IgD-negative memory B cell (primary cell): Measurements from ENCODE around the gene CHODL. TPM values are rescaled to one million over a fixed set of nuclear protein-coding genes. Genes with fewer than 3 reads are reported as not detected.

Experiments
- H3K27ac Mint-ChIP-seq, 3 donors: one replicate each; pipeline ENCODE4 v1.8.0; 2020 to 2022; ENCODE audit warnings: mild to moderate bottlenecking in 3 of 3, mixed read lengths in 3 of 3, moderate library complexity in 1 of 3
- H3K27me3 Mint-ChIP-seq: one replicate; pipeline ENCODE4 v1.8.0; 2021; ENCODE audit warnings: mixed read lengths
- H3K36me3 Mint-ChIP-seq: one replicate; pipeline ENCODE4 v1.8.0; 2020; ENCODE audit warnings: mild to moderate bottlenecking, mixed read lengths
- H3K4me1 Mint-ChIP-seq, 3 donors: one replicate each; pipeline ENCODE4 v1.8.0; 2020 to 2022; ENCODE audit warnings: mixed read lengths in 3 of 3, mild to moderate bottlenecking in 1 of 3
- H3K4me3 Mint-ChIP-seq, 4 donors: one replicate each; pipeline ENCODE4 v1.8.0; 2020 to 2022; ENCODE audit warnings: mild to moderate bottlenecking in 4 of 4, mixed read lengths in 4 of 4, moderate library complexity in 3 of 4
- H3K9me3 Mint-ChIP-seq, 3 donors: one replicate each; pipeline ENCODE4 v1.8.0; 2020 to 2021; ENCODE audit warnings: mixed read lengths in 3 of 3, mild to moderate bottlenecking in 1 of 3
- polyA plus RNA-seq: library from polyadenylated mRNA; unstranded; fragments of 300-500 nt; fragmentation: Illumina TruSeq; gene quantifications from one replicate; pipeline ENCODE4 v1.2.3, GENCODE V29; 2021

The CHODL gene, protein sequence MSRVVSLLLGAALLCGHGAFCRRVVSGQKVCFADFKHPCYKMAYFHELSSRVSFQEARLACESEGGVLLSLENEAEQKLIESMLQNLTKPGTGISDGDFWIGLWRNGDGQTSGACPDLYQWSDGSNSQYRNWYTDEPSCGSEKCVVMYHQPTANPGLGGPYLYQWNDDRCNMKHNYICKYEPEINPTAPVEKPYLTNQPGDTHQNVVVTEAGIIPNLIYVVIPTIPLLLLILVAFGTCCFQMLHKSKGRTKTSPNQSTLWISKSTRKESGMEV
- polyA plus RNA-seq: 0.21 TPM

DNA sequence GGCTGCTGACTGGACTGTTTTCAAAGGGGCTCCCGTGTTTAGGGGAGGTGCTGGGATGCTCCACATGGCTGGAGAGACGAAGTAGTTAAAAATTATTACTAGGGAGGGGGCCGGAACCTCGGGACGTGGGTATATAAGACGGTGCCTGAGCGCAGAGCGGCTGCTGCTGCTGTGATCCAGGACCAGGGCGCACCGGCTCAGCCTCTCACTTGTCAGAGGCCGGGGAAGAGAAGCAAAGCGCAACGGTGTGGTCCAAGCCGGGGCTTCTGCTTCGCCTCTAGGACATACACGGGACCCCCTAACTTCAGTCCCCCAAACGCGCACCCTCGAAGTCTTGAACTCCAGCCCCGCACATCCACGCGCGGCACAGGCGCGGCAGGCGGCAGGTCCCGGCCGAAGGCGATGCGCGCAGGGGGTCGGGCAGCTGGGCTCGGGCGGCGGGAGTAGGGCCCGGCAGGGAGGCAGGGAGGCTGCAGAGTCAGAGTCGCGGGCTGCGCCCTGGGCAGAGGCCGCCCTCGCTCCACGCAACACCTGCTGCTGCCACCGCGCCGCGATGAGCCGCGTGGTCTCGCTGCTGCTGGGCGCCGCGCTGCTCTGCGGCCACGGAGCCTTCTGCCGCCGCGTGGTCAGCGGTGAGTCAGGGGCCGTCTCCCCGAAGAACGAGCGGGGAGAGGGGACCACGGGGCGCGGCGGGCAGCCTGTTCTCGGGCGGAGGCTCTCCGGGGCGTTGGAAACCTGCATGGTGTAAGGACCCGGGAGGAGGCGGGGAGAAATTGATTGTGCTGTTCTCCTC, at the start of gene CHODL:
TSS of gene CHODL (plus strand) at position 163 of the 793 bp plus-strand sequence. CDS start at position 554, 391 bp downstream.
- Mint-ChIP-seq H3K27ac (no peak within 1 kb of the TSS), H3K27me3 (peaks cover 11% of the 10 kb centered on the region), H3K36me3 (no peaks in the 10 kb centered on the region), H3K4me1 (no peaks in the 10 kb centered on the region), H3K4me3 (no peak within 1 kb of the TSS), H3K9me3 (peaks cover 0 to 3% (median 0%) of the 10 kb centered on the region in 3 donors)

DNA sequence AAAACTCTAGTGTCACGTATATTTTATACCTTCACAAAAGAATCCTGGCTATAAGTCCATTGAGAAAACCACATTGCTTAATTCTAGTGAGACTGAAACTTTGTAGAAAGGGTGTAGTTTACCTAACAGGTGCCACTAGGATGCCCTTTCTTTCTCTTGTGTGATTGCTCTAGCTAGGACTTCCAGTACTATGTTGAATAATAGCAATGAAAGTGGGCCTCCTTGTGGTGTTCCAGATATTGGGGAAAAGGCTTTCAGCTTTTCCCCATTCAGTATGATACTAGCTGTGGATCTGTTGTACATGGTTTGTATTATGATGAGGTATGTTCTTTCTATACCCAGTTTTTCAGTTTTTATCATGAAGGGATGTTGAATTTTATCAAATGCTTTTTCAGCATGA, 39.7 kb upstream of the CHODL start:
- no peak overlapping the region for H3K4me3 Mint-ChIP-seq
- H3K36me3 Mint-ChIP-seq: no peaks in the 10 kb centered on the region
- H3K4me1 Mint-ChIP-seq: no peaks in the 10 kb centered on the region
- no peaks in the 10 kb centered on the region for H3K27me3 Mint-ChIP-seq
- H3K9me3 Mint-ChIP-seq: peaks cover 4 to 7% (median 5%) of the 10 kb centered on the region in 3 donors
- no peak overlapping the region for H3K27ac Mint-ChIP-seq

DNA sequence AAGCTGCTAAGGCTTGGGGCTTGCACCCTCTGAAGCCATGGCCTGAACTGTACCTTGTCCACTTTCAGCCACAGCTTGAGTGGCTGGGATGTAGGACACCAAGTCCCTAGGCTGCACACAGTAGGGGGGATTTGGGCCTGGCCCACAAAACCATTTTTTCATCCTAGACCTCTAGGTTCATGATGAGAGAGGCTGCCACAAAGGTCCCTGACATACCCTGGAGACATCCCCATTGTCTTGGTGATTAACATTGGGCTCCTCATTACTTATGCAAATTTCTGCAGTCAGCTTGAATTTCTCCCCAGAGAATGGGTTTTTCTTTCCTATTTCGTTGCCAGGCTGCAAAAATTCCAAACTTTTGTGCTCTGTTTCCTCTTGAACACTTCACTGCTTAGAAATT, 26.3 kb upstream of the CHODL start:
- Mint-ChIP-seq H3K4me3 (no peak overlapping the region), H3K9me3 (peaks cover 5 to 27% (median 11%) of the 10 kb centered on the region in 3 donors)

DNA sequence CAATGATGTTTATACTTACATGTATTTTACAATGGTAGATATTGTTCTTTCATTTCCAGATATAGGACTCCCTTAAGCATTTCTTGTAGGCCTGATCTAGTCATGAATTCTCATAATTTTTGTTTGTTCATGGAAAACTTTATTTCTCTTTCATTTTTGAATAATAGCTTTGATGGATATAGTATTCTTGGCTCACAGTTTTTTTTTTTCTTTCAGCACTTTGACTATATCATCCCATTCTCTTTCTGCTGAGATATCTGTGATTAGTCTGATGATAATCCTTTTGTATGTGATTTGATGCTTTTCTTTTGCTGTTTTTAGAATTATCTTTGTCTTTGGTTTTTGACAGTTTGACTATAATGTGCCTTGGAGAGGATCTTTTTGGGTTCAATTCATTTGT, 24.1 kb upstream of the CHODL start:
- H3K4me1 Mint-ChIP-seq: no peaks in the 10 kb centered on the region
- no peak overlapping the region for H3K27ac Mint-ChIP-seq
- no peak overlapping the region for H3K4me3 Mint-ChIP-seq
- H3K9me3 Mint-ChIP-seq: peaks cover 4 to 27% (median 11%) of the 10 kb centered on the region in 3 donors
- no peaks in the 10 kb centered on the region for H3K27me3 Mint-ChIP-seq
- H3K36me3 Mint-ChIP-seq: peaks cover 4% of the 10 kb centered on the region

More for the DNA sequence above, 26.3 kb upstream of the CHODL start:
- Mint-ChIP-seq H3K4me1 (no peaks in the 10 kb centered on the region), H3K27ac (no peak overlapping the region), H3K27me3 (no peaks in the 10 kb centered on the region), H3K36me3 (peaks cover 4% of the 10 kb centered on the region)

DNA sequence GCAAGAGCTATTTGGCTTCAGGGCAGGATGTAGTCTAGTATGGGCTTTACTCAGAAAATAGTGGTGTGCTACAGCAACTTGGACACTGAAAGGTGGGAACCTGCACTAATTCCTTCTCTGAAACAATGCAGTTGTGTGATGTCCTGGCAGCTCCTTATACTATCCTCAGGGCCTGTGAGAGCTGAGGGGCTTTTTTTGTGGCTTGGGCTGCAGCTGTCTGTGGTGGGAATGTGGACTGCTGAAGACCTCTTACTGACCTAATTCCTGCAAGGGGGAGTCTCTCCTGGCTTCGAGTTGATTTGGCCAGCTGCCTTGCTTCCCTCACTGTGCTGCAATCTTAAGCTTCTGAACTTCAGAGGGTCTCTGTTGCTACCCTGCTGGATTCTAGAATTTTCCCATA, 22.3 kb upstream of the CHODL start:
- peaks cover 4 to 23% (median 9%) of the 10 kb centered on the region in 3 donors for H3K9me3 Mint-ChIP-seq
- H3K4me1 Mint-ChIP-seq: no peaks in the 10 kb centered on the region
- no peaks in the 10 kb centered on the region for H3K27me3 Mint-ChIP-seq
- H3K36me3 Mint-ChIP-seq: peaks cover 4% of the 10 kb centered on the region
- no peak overlapping the region for H3K27ac Mint-ChIP-seq
- H3K4me3 Mint-ChIP-seq: no peak overlapping the region

DNA sequence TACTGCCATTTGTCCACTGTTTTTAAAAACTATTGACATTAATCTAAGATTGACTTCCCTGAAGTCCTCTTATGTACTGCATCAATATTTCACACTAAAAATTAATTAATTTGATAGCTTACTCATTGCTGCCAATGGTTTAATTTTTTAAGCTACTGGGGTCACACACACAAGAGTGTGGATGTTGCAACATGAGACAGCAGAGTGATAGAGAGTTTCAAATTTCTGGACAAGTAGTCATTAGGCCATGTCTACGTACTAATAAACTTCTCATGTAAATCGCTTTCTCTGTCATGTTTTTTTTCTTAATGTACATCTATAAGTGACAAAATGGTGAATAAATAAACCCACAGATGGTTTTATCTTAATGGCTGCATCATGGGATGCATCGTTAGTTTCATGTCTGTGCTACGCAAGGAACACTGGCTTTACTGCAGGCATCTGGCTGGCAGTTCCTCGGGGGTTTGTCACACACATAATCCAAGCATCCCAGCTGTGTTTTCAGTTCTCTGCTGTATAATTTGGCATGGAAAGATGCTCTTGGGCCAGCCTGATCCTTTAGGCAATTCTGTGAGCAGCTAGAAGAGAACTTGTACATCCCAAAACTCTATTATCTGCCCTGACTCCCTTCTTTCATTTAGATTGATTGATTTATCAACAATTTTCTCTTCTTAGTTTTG, 16.4 kb upstream of the CHODL start:
- no peaks in the 10 kb centered on the region for H3K36me3 Mint-ChIP-seq
- no peaks in the 10 kb centered on the region for H3K4me1 Mint-ChIP-seq
- H3K9me3 Mint-ChIP-seq: peaks cover 0 to 2% (median 0%) of the 10 kb centered on the region in 3 donors
- H3K4me3 Mint-ChIP-seq: no peak overlapping the region
- H3K27me3 Mint-ChIP-seq: no peaks in the 10 kb centered on the region
- H3K27ac Mint-ChIP-seq: no peak overlapping the region

DNA sequence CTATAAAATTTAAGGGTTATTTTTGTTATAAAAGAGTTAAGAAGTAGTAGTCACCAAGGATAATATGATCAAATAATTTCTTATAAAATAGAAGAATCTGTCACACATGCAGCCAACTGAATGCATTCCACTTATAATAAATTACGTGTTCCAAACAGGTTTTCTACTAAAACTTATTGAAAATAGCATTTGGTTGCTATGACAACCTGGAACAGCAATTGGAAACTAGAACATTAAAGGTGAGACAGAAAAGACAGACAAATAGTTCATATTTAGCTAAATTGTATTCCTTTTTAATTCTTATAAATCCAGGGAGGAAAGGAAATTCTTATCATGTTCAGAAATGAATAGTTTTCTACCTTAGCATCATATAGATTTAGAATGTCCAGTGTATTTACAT, 9.1 kb upstream of the CHODL start:
- H3K4me3 Mint-ChIP-seq: no peak overlapping the region

DNA sequence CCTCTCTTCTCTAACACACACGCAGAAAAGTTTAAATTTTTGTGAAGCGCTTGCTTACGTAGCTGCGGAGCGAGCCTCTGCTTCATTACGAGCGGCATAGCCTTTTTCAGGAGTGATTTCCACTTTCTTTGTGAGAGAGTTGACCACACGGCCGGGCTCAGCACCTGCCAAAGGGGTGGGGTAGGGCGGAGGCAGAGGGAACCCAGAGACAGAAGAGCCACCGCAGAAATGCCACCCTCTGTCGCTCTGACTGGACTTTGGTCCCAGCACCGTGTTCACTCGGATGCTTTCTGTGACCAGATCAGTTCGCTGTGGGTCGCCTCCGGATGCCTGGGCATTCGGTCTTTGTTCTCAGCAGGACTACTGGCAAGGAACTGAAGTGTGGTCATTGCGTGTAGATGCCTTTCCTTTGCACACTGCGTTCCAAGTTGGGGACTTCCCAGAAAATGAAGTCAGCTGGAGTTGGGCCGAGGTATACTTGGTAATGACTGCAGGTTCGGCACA, 883 bp downstream of the CHODL start:
- no peaks in the 10 kb centered on the region for H3K4me1 Mint-ChIP-seq
- no peak overlapping the region for H3K27ac Mint-ChIP-seq
- no peak overlapping the region for H3K4me3 Mint-ChIP-seq
- peaks cover 11% of the 10 kb centered on the region for H3K27me3 Mint-ChIP-seq
- H3K36me3 Mint-ChIP-seq: no peaks in the 10 kb centered on the region
- peaks cover 0 to 3% (median 0%) of the 10 kb centered on the region in 3 donors for H3K9me3 Mint-ChIP-seq

More for the DNA sequence above, 9.1 kb upstream of the CHODL start:
- H3K9me3 Mint-ChIP-seq: peaks cover 0 to 8% (median 2%) of the 10 kb centered on the region in 3 donors
- H3K4me1 Mint-ChIP-seq: no peaks in the 10 kb centered on the region
- no peaks in the 10 kb centered on the region for H3K27me3 Mint-ChIP-seq
- no peak overlapping the region for H3K27ac Mint-ChIP-seq
- H3K36me3 Mint-ChIP-seq: no peaks in the 10 kb centered on the region

DNA sequence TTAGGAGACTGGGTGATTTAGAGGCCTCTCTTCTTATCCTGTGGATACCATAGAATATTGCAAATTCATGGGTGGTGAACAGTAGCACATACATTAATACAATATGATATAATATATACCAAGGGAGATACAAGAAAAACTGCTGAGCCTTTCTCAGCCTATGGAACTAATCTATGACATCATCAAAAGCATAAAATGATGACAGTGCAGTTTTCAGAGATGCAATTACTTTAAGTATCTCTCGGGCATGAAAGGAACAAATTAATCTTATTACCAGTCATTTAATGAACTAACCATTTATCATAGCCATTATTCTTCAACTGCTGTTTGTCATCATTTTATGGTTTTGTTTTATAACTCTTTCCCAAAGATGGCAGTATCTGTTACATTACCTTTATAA, 3.5 kb downstream of the CHODL start:
- H3K27ac Mint-ChIP-seq: no peak overlapping the region
- H3K4me1 Mint-ChIP-seq: no peaks in the 10 kb centered on the region
- peaks cover 0 to 2% (median 0%) of the 10 kb centered on the region in 3 donors for H3K9me3 Mint-ChIP-seq
- no peak overlapping the region for H3K4me3 Mint-ChIP-seq
- no peaks in the 10 kb centered on the region for H3K36me3 Mint-ChIP-seq
- H3K27me3 Mint-ChIP-seq: peaks cover 11% of the 10 kb centered on the region

DNA sequence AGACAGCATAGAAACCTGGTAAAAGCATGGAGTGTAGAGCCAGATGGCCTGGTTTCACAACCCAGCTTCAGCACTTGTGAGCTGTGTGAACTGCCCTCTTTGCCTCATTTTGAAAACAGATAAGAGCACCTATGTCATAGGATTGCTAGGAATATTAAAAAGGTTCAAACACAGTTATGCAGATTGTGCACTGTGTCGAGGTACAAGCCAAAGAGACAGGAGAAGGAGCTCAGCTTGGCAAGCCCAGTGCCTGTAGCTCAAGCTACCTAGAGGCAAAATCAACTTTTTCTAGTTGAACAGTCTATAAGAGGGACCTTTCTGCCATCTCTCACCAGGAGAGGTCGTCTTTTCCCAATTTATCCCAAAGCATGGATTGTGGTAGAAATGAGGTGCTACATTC, 5.0 kb downstream of the CHODL start:
- H3K4me1 Mint-ChIP-seq: no peaks in the 10 kb centered on the region
- H3K9me3 Mint-ChIP-seq: peaks cover 0 to 2% (median 0%) of the 10 kb centered on the region in 3 donors

DNA sequence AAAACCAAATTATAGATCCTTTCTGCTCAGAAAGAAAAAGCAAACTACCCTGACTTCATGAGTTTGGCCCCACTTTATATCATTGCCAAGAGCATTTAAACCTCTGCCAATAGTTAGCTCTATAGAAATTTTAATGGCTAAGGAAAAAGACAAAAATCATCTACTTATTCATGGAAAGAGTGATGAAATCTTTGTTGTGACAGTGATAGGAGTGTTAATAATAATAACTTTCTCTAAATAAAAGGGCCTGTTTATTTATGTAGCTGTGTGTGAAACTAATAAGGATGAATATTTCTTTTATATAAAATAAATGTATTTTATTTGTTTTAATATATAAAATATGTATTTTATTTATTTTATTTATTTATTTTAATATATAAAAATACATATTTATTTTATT, 6.4 kb downstream of the CHODL start:
- Mint-ChIP-seq H3K4me1 (no peaks in the 10 kb centered on the region), H3K36me3 (no peaks in the 10 kb centered on the region), H3K27ac (no peak overlapping the region), H3K27me3 (no peaks in the 10 kb centered on the region), H3K9me3 (peaks cover 0 to 2% (median 0%) of the 10 kb centered on the region in 3 donors), H3K4me3 (no peak overlapping the region)

More for the DNA sequence above, 5.0 kb downstream of the CHODL start:
- Mint-ChIP-seq H3K27me3 (peaks cover 4% of the 10 kb centered on the region), H3K27ac (no peak overlapping the region), H3K36me3 (no peaks in the 10 kb centered on the region), H3K4me3 (no peak overlapping the region)

DNA sequence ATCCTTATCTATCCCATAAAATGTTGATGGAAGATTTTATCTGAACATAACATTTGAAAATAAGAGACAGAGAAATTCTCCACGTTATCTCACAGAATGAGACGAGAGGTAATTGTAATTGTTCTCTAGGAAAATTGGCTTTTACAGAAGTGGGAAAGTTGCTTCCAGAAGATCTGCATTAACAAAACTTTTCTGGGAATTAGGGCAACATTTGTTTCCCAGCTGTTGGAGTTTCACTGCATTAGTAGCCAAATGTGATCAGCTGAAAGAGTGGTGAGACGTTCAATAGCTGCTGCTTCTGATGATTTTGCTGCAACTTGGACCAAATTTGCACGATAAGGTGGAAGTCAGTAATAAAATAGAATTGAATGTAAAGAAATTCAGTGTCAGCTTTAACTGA, 7.6 kb downstream of the CHODL start:
- H3K9me3 Mint-ChIP-seq: peaks cover 0 to 2% (median 0%) of the 10 kb centered on the region in 3 donors
- no peak overlapping the region for H3K4me3 Mint-ChIP-seq
- no peaks in the 10 kb centered on the region for H3K4me1 Mint-ChIP-seq
- no peaks in the 10 kb centered on the region for H3K27me3 Mint-ChIP-seq
- no peaks in the 10 kb centered on the region for H3K36me3 Mint-ChIP-seq
- H3K27ac Mint-ChIP-seq: no peak overlapping the region

DNA sequence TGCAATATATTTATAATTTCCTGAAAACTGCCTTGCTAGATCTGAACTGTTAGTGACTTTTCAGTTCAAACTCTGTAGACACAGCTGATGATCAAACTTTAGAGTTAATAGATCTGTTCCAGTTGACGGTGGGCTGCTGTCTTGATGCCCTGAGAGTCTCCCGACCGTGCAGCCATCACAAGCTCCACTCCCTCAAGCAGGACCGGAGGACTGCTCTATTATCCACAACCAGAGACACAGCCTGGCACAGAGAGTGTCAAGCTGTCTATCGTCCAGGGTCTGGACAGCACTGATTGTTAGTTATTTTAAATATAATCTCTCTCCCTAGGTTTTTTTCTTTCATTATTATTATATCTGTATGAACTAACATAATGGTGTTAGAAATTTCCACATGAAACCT, 8.0 kb downstream of the CHODL start:
- no peaks in the 10 kb centered on the region for H3K36me3 Mint-ChIP-seq
- H3K27ac Mint-ChIP-seq: no peak overlapping the region
- H3K27me3 Mint-ChIP-seq: no peaks in the 10 kb centered on the region
- H3K4me3 Mint-ChIP-seq: no peak overlapping the region
- H3K9me3 Mint-ChIP-seq: peaks cover 0 to 2% (median 0%) of the 10 kb centered on the region in 3 donors
- H3K4me1 Mint-ChIP-seq: no peaks in the 10 kb centered on the region

DNA sequence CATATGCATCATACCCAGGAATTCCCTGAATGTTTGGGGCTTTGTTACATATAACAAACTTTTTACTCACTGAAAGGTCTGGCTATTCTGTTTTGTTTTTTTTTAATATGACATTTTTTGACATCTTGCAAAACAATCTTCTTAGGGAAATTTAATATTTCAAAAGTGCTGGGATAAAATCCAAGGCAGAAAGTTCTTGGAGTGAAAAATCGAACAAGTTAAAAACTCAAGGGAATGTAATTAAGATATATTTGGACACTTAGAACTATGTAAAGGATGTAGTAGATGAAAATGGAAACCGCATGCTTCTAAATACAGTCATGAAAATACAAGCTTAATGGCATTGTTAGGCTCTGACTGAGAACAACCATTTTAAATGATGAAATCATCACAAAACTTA, 8.6 kb downstream of the CHODL start:
- H3K4me1 Mint-ChIP-seq: no peaks in the 10 kb centered on the region
- H3K4me3 Mint-ChIP-seq: no peak overlapping the region
- no peak overlapping the region for H3K27ac Mint-ChIP-seq
- no peaks in the 10 kb centered on the region for H3K36me3 Mint-ChIP-seq
- H3K9me3 Mint-ChIP-seq: peaks cover 0 to 2% (median 0%) of the 10 kb centered on the region in 3 donors
- no peaks in the 10 kb centered on the region for H3K27me3 Mint-ChIP-seq

DNA sequence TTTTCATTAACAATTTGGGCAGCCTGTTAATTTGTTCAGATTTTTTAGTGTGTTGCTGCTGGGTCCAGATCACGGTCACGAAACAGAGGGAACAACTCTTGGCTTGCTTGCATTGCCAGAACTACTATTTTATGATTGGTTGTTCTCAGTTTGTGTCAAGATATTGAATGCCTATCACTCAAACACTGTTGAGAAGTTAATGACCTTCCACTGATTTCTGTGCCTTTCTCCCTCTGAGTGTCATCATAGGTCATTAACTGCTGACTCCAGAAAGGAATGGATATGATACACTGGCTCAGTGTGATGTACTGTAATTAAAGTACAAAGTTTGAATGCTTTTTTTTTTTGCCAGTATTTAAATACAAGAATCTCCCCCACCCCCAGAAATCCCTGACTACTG, 9.2 kb downstream of the CHODL start:
- H3K4me3 Mint-ChIP-seq: no peak overlapping the region
- no peaks in the 10 kb centered on the region for H3K36me3 Mint-ChIP-seq
- no peaks in the 10 kb centered on the region for H3K27me3 Mint-ChIP-seq
- H3K4me1 Mint-ChIP-seq: no peaks in the 10 kb centered on the region
- H3K9me3 Mint-ChIP-seq: peaks cover 0 to 2% (median 0%) of the 10 kb centered on the region in 3 donors
- H3K27ac Mint-ChIP-seq: no peak overlapping the region
